Pancreas (tissue), 10 donors: Measurements from ENCODE around the gene CEACAM1. TPM values are rescaled to one million over a fixed set of nuclear protein-coding genes. Genes with fewer than 3 reads are reported as not detected.
"Not testable (repeated sequence)": the region's sequence is repeated elsewhere in the genome, so short reads cannot be mapped to it uniquely, and the experiment has no call there.

Experiments used
- ATAC-seq, 4 donors: fragments of 200-7000 bp; cut with Tn5 transposase; one replicate each; pipeline versions ENCODE4 v1.8.0 to v1.9.1; 2020; ENCODE audit warnings: mild to moderate bottlenecking in 4 of 4, moderate library complexity in 4 of 4
- DNase-seq, 6 donors: peaks; one replicate each; pipeline ENCODE4 v3.0.0-alpha.2; 2020
- FAIRE-seq: peaks from 2 replicates; lab custom pipeline; 2012; peaks lifted over from hg19 to GRCh38; lab: Jason Lieb, UNC
- H3K27ac ChIP-seq, 4 donors: fragments of 200-600 bp; sonication (generic); 1 replicate in 3 of 4; 2 replicates in 1 of 4; pipeline versions ENCODE4 v1.5.0 to v1.8.0; 2020
- H3K27me3 ChIP-seq, 4 donors: fragments of 200-600 bp; one replicate each; pipeline ENCODE4 v1.8.0; 2021
- H3K36me3 ChIP-seq, 3 donors: fragments of 200-600 bp; sonication (generic) in 1 of 3; one replicate each; pipeline versions ENCODE4 v1.5.0 to v1.8.0; 2020 to 2021
- H3K4me1 ChIP-seq, 3 donors: fragments of 200-600 bp; one replicate each; pipeline ENCODE4 v1.8.0; 2021
- H3K4me3 ChIP-seq, 4 donors: fragments of 200-600 bp; sonication (generic) in 2 of 4; one replicate each; pipeline versions ENCODE4 v1.5.0 to v1.8.0; 2020 to 2021
- H3K9me3 ChIP-seq, 4 donors: fragments of 200-600 bp; one replicate each; pipeline ENCODE4 v1.8.0; 2021
- CTCF ChIP-seq, 4 donors: fragments of 200-600 bp; sonication (generic) in 3 of 4; IDR thresholded peaks; one replicate each; pipeline versions ENCODE4 v1.5.0 to v1.8.0; 2021; ENCODE audit warnings: antibody characterized with exemption in 4 of 4
- WGBS, 2 donors: extraction: QIAGEN DNeasy Blood & Tissue Kit; methylation state at CpG; one replicate each; pipeline ENCODE4 v1.1.7; 2013; 5-methylcytosine and 5-hydroxymethylcytosine counted together
- intact Hi-C, 3 donors: fragments of 100-400 bp; cut with DNase I; formaldehyde crosslinking; loops; one replicate each; pipeline versions ENCODE4 v1.11.1 to v1.14.2; 2022
- polyA plus RNA-seq, 2 donors: library from polyadenylated mRNA; stranded (reverse); fragments of 200-250 nt; gene quantifications; one replicate each; pipeline ENCODE4 v1.2.3, GENCODE V29; 2013
- total RNA-seq, 6 donors: library from RNA; stranded (reverse); fragmentation: NEBNext Ultra II Directional in 4 of 6; extraction: Animal tissue kit (Norgen Biotek cat#: 25700) in 4 of 6; gene quantifications; one replicate each; pipeline versions ENCODE4 v1.2.1 to v1.2.4, GENCODE V29; 2021 to 2023
- donor health status: healthy with polysubstance abuse.
- donor health status: DM: no; HTN: no; CAD: no; lungs with moderate emphysema.
- donor health status: DM: no; HTN: no; CAD: no.
- donor health status: control.
- donor health status: control.
- donor health status: Bipolar disorder and iron deficiency.
- donor health status: DM: yes; HTN: yes; CAD: no.
- donor health status: DM: no; HTN: no; CAD: no.
- donor health status: DM: no; HTN: no; CAD: no.
- donor health status: DM: yes; HTN: yes; CAD: no.

CEACAM1 gene
- total and polyA plus RNA-seq, 8 donors = 1.3 to 7.2 (median 1.9) TPM

GRCh38 chr19:42540071-42540553 lies 11.8 kb upstream of the CEACAM1 start:
- no peak for ATAC-seq
- intact Hi-C loops = no loop called here
- H3K4me1 ChIP-seq = no peaks in the 10 kb centered on the region
- no peak overlapping the region for H3K4me3 ChIP-seq
- no peaks in the 10 kb centered on the region for H3K9me3 ChIP-seq
- WGBS, 2 donors = 68 to 71% methylated on average over 8 of the region's 8 CpGs
- TF ChIP-seq CTCF (IDR thresholded peaks at IDR 0.05) = no peak
- no peak overlapping the region for H3K27ac ChIP-seq
- FAIRE-seq = no peak
- H3K27me3 ChIP-seq = no peaks in the 10 kb centered on the region
- DNase-seq = peak in 1 of 6 donors; percentile 33
- no peaks in the 10 kb centered on the region for H3K36me3 ChIP-seq

- Histone ChIP-seq H3K27me3 (no peaks in the 10 kb centered on the region), H3K4me3 (no peak overlapping the region), H3K4me1 (no peaks in the 10 kb centered on the region), H3K9me3 (no peaks in the 10 kb centered on the region), H3K27ac (no peak overlapping the region), H3K36me3 (no peaks in the 10 kb centered on the region)
- FAIRE-seq = no peak
- peak in 1 of 6 donors; percentile 15 for DNase-seq
- WGBS, 2 donors = 76 to 84% methylated on average over 7 of the region's 7 CpGs
- ATAC-seq = no peak
- intact Hi-C loops = no loop called here
- TF ChIP-seq CTCF (IDR thresholded peaks at IDR 0.05) = no peak
Measured at GRCh38 chr19:42538841-42539709, 10.8 kb upstream of the CEACAM1 start.

DNA sequence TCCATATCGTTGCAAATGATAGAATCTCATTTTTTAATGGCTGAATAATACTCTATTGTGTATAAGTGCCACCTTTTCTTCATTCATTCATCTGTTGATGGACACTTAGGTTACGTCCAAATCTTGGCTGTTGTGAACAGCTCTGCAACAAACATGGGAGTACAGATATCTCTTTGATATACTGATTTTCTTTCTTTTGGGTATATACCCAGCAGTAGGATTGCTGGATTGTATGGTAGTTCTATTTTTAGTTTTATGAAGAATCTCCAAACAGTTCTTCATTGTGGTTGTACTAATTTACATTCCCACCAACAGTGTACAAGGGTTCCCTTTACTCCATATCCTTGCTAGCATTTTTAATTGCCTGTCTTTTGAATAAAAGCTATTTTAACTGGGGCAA lies 7.0 kb upstream of the CEACAM1 start:
- ATAC-seq, H3K36me3 ChIP-seq, H3K27me3 ChIP-seq, H3K4me3 ChIP-seq, H3K4me1 ChIP-seq, FAIRE-seq, intact Hi-C loops, DNase-seq, H3K27ac ChIP-seq, H3K9me3 ChIP-seq: not testable (repeated sequence)
- WGBS, 2 donors = 40 to 58% methylated on average over 2 of the region's 2 CpGs

DNA sequence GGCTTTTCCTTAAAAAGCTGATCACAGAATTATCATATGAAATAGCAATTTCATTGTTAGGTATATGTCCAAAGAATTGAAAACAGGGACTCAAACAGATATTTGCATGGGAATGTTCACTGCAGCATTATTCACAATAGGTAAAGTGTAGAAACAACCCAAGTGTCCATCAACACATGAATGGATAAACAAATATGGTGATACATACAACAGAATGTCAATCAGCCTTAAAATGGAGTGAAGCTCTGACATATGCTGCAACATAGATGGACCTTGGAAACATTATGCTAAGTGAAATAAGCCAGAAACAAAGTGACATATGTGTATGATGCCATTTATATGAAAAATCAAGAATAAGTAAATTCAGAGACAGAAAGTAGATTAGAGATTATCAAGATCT lies 6.1 kb upstream of the CEACAM1 start:
- no peak for TF ChIP-seq CTCF (IDR thresholded peaks at IDR 0.05)

DNA sequence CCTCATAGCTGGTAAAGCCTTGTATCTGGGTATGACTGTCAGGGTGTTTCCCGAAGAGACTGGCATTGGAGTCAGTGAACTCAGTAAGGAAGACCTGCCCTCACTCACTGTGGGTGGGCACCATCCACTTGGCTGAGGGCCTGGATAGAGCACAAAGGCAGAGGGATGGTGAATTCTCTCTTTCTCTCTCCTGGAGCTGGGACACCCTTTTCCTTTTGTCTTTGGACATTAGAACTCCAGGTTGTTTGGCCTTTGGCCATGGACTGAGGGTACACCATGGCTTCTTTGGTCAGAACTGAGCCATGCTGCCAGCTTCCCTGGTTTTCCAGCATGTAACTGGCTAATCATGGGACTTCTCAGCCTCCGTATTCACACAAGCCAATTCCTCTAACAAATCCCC lies 4.6 kb upstream of the CEACAM1 start:
- ATAC-seq (no peak), FAIRE-seq (no peak), DNase-seq (no peak)
- intact Hi-C loops = no loop called here
- Histone ChIP-seq H3K27me3 (no peaks in the 10 kb centered on the region), H3K27ac (no peak overlapping the region), H3K4me1 (peaks cover 0 to 3% (median 0%) of the 10 kb centered on the region in 3 donors), H3K4me3 (no peak overlapping the region), H3K36me3 (no peaks in the 10 kb centered on the region), H3K9me3 (no peaks in the 10 kb centered on the region)
- no peak for TF ChIP-seq CTCF (IDR thresholded peaks at IDR 0.05)
- WGBS, 2 donors = 82 to 89% methylated on average over 2 of the region's 2 CpGs

More for the DNA sequence above, 6.1 kb upstream of the CEACAM1 start:
- Histone ChIP-seq H3K27ac (no peak overlapping the region), H3K9me3 (no peaks in the 10 kb centered on the region), H3K4me3 (no peak overlapping the region), H3K36me3 (no peaks in the 10 kb centered on the region), H3K4me1 (no peaks in the 10 kb centered on the region), H3K27me3 (no peaks in the 10 kb centered on the region)
- no peak for ATAC-seq
- no peak for FAIRE-seq
- intact Hi-C loops = no loop called here
- no peak for DNase-seq
